ENCODE results near the gene TLE5.

- no peak for TF ChIP-seq CTCF (IDR thresholded peaks at IDR 0.05 in 2 of 3, conservative IDR thresholded peaks at IDR 0.05 in 1 of 3; ENCODE audit: control insufficient read depth in 2 of 3, extremely low read depth in 1 of 3, insufficient read depth in 1 of 3, low read depth in 3 of 3, low read length in 3 of 3)
- no peak for TF ChIP-seq REST (IDR thresholded peaks at IDR 0.05; ENCODE audit: low read depth, low read length)
- no peak for TF ChIP-seq CUX1 (IDR thresholded peaks at IDR 0.05; ENCODE audit: insufficient replicate concordance, low read depth, low read length)
- TF ChIP-seq MTA3 (IDR thresholded peaks at IDR 0.05; ENCODE audit: borderline replicate concordance, low read length): no peak
- TF ChIP-seq FOXM1 (IDR thresholded peaks at IDR 0.05; ENCODE audit: low read depth, low read length): no peak
- TF ChIP-seq JUNB (IDR thresholded peaks at IDR 0.05): no peak
- TF ChIP-seq TCF12 (IDR thresholded peaks at IDR 0.05; ENCODE audit: low read depth, low read length): no peak
Observed at GRCh38 chr19:3028305-3029064, 33.8 kb downstream of the TLE5 start.

Data from GM12878 (cell line).